ENCODE results near the gene CAGE1.
A peak's percentile ranks its signal among the peaks of the same experiment; 100 is the strongest.
"Not testable (repeated sequence)": the region's sequence is repeated elsewhere in the genome, so short reads cannot be mapped to it uniquely, and the experiment has no call there.

The CAGE1 gene

GRCh38 chr6:7315948-7316365 lies 73.6 kb downstream of the CAGE1 start:
- Histone ChIP-seq H3K27me3 (replicated peaks; ENCODE audit: control insufficient read depth, insufficient read depth, low read length) (no peaks in the 10 kb centered on the region), H3K4me3 (ENCODE audit: low read length) (no peak overlapping the region), H3K9ac (ENCODE audit: low read length) (no peak overlapping the region), H3K9me3 (ENCODE audit: control insufficient read depth, low read length) (no peaks in the 10 kb centered on the region), H3K36me3 (ENCODE audit: control insufficient read depth, insufficient read depth, low read length, severe bottlenecking) (no peaks in the 10 kb centered on the region), H3K4me1 (ENCODE audit: control insufficient read depth, insufficient read depth, low read length) (peaks cover 12% of the 10 kb centered on the region)
- DNase-seq (ENCODE audit: low read depth): no peak

- not testable (repeated sequence) for H3K27me3 ChIP-seq (replicated peaks; ENCODE audit: control insufficient read depth, insufficient read depth, low read length); H3K9me3 ChIP-seq (ENCODE audit: control insufficient read depth, low read length); H3K9ac ChIP-seq (ENCODE audit: low read length); H3K4me3 ChIP-seq (ENCODE audit: low read length); H3K36me3 ChIP-seq (ENCODE audit: control insufficient read depth, insufficient read depth, low read length, severe bottlenecking); DNase-seq (ENCODE audit: low read depth)
- peaks cover 18% of the 10 kb centered on the region for H3K4me1 ChIP-seq (ENCODE audit: control insufficient read depth, insufficient read depth, low read length)
These were observed 74.2 kb downstream of the CAGE1 start for GRCh38 chr6:7315087-7315947.

DNA sequence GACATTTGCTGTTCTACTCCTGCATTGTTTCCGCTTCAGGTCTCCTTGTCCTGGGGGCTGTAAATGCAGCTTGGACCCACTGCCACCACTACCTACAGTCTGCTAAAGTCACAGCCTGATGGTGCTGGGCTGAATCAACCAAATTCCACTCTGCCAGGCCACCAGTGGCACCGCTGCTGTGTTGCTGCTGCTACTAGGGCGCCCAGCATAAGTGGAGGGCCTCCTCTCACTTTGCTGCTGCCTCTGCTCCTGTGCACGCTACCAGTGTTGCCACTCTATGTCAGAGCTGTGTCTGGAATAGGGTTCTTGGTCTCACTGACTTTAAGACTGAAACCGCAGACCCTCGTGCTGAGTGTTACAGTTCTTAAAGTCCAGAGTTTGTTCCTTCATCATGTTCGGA lies 75.1 kb downstream of the CAGE1 start:
- Histone ChIP-seq H3K36me3 (ENCODE audit: control insufficient read depth, insufficient read depth, low read length, severe bottlenecking) (peaks cover 5% of the 10 kb centered on the region), H3K4me1 (ENCODE audit: control insufficient read depth, insufficient read depth, low read length) (peaks cover 23% of the 10 kb centered on the region), H3K9ac (ENCODE audit: low read length) (no peak overlapping the region), H3K9me3 (ENCODE audit: control insufficient read depth, low read length) (no peaks in the 10 kb centered on the region), H3K4me3 (ENCODE audit: low read length) (no peak overlapping the region), H3K27me3 (replicated peaks; ENCODE audit: control insufficient read depth, insufficient read depth, low read length) (no peaks in the 10 kb centered on the region)
- no peak for DNase-seq (ENCODE audit: low read depth)

GRCh38 chr6:7313505-7314165 lies 75.9 kb downstream of the CAGE1 start:
- peaks cover 26% of the 10 kb centered on the region for H3K4me1 ChIP-seq (ENCODE audit: control insufficient read depth, insufficient read depth, low read length)
- no peak for DNase-seq (ENCODE audit: low read depth)

GRCh38 chr6:7312616-7313504 lies 76.7 kb downstream of the CAGE1 start, which contains the start of gene SSR1:
Gene SSR1, minus strand, starts transcription at chr6:7313199. Its CDS starts 79 bp downstream, at chr6:7313120.
- Histone ChIP-seq H3K27me3 (replicated peaks; ENCODE audit: control insufficient read depth, insufficient read depth, low read length) (no peaks in the 10 kb centered on the region), H3K4me3 (ENCODE audit: low read length) (peak within 1 kb of the TSS; percentile 91), H3K9me3 (ENCODE audit: control insufficient read depth, low read length) (no peaks in the 10 kb centered on the region), H3K36me3 (ENCODE audit: control insufficient read depth, insufficient read depth, low read length, severe bottlenecking) (peaks cover 21% of the 10 kb centered on the region), H3K9ac (ENCODE audit: low read length) (peak within 1 kb of the TSS; percentile 98), H3K4me1 (ENCODE audit: control insufficient read depth, insufficient read depth, low read length) (peaks cover 29% of the 10 kb centered on the region)
- DNase-seq (ENCODE audit: low read depth): peak; percentile 99

More at GRCh38 chr6:7313505-7314165, 75.9 kb downstream of the CAGE1 start:
- Histone ChIP-seq H3K9ac (ENCODE audit: low read length) (peak overlapping the region; percentile 98), H3K4me3 (ENCODE audit: low read length) (peak overlapping the region; percentile 91), H3K27me3 (replicated peaks; ENCODE audit: control insufficient read depth, insufficient read depth, low read length) (no peaks in the 10 kb centered on the region), H3K36me3 (ENCODE audit: control insufficient read depth, insufficient read depth, low read length, severe bottlenecking) (peaks cover 13% of the 10 kb centered on the region), H3K9me3 (ENCODE audit: control insufficient read depth, low read length) (no peaks in the 10 kb centered on the region)

- DNase-seq (ENCODE audit: low read depth): peak; percentile 35
- peak overlapping the region; percentile 91 for H3K4me3 ChIP-seq (ENCODE audit: low read length)
- no peaks in the 10 kb centered on the region for H3K9me3 ChIP-seq (ENCODE audit: control insufficient read depth, low read length)
These were observed 77.5 kb downstream of the CAGE1 start for GRCh38 chr6:7311917-7312615.

GRCh38 chr6:7311176-7311575 lies 78.4 kb downstream of the CAGE1 start:
- DNase-seq (ENCODE audit: low read depth): peak; percentile 50

More at GRCh38 chr6:7311917-7312615, 77.5 kb downstream of the CAGE1 start:
- Histone ChIP-seq H3K4me1 (ENCODE audit: control insufficient read depth, insufficient read depth, low read length) (peaks cover 29% of the 10 kb centered on the region), H3K9ac (ENCODE audit: low read length) (peak overlapping the region; percentile 98), H3K36me3 (ENCODE audit: control insufficient read depth, insufficient read depth, low read length, severe bottlenecking) (peaks cover 29% of the 10 kb centered on the region), H3K27me3 (replicated peaks; ENCODE audit: control insufficient read depth, insufficient read depth, low read length) (no peaks in the 10 kb centered on the region)

DNA sequence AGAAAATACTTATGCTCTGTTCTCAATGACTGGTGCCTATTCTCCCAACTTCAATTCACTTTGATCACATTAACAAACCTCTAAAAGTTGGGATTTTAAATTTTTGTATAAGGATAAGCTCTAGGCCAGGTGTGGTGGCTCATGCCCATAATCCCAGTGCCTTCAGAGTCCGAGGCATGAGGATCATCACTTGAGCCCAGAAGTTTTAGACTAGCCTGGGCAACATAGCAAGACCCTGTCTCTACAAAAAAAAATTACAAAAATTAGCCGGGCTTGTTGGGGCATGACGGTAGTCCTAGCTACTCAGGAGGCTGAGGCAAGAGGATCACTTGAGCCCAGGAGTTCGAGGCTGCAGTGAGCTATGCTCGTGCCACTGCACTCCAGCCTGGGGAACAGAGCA lies 80.5 kb downstream of the CAGE1 start:
- Histone ChIP-seq H3K9me3 (ENCODE audit: control insufficient read depth, low read length) (no peaks in the 10 kb centered on the region), H3K9ac (ENCODE audit: low read length) (no peak overlapping the region), H3K27me3 (replicated peaks; ENCODE audit: control insufficient read depth, insufficient read depth, low read length) (no peaks in the 10 kb centered on the region), H3K4me3 (ENCODE audit: low read length) (no peak overlapping the region), H3K36me3 (ENCODE audit: control insufficient read depth, insufficient read depth, low read length, severe bottlenecking) (peaks cover 55% of the 10 kb centered on the region), H3K4me1 (ENCODE audit: control insufficient read depth, insufficient read depth, low read length) (peaks cover 42% of the 10 kb centered on the region)
- DNase-seq (ENCODE audit: low read depth): no peak

More at GRCh38 chr6:7311176-7311575, 78.4 kb downstream of the CAGE1 start:
- no peaks in the 10 kb centered on the region for H3K9me3 ChIP-seq (ENCODE audit: control insufficient read depth, low read length)
- peak overlapping the region; percentile 98 for H3K9ac ChIP-seq (ENCODE audit: low read length)
- peak overlapping the region; percentile 91 for H3K4me3 ChIP-seq (ENCODE audit: low read length)
- no peaks in the 10 kb centered on the region for H3K27me3 ChIP-seq (replicated peaks; ENCODE audit: control insufficient read depth, insufficient read depth, low read length)
- H3K4me1 ChIP-seq (ENCODE audit: control insufficient read depth, insufficient read depth, low read length): peaks cover 29% of the 10 kb centered on the region
- H3K36me3 ChIP-seq (ENCODE audit: control insufficient read depth, insufficient read depth, low read length, severe bottlenecking): peaks cover 35% of the 10 kb centered on the region

DNA sequence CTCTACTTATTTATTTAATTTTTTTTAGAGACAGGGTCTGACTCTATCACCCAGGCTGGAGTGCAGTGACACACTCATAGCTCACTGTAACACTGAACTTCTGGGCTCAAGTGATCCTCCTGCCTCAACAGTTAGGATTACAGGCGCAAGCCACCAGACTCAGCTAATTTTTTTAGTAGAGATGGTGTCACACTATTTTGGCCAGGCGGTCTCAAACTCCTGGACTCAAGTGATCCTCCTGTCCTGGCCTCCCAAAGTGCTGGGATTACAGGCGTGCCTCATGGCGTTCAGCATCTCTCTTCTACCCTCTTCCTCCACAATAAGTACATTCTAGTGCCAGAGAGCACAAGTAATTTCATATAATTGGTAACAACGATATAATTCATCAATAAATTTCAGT lies 82.0 kb downstream of the CAGE1 start:
- Histone ChIP-seq H3K9ac (ENCODE audit: low read length) (no peak overlapping the region), H3K9me3 (ENCODE audit: control insufficient read depth, low read length) (no peaks in the 10 kb centered on the region), H3K4me1 (ENCODE audit: control insufficient read depth, insufficient read depth, low read length) (peaks cover 40% of the 10 kb centered on the region), H3K4me3 (ENCODE audit: low read length) (no peak overlapping the region), H3K27me3 (replicated peaks; ENCODE audit: control insufficient read depth, insufficient read depth, low read length) (no peaks in the 10 kb centered on the region), H3K36me3 (ENCODE audit: control insufficient read depth, insufficient read depth, low read length, severe bottlenecking) (peaks cover 70% of the 10 kb centered on the region)
- no peak for DNase-seq (ENCODE audit: low read depth)

DNA sequence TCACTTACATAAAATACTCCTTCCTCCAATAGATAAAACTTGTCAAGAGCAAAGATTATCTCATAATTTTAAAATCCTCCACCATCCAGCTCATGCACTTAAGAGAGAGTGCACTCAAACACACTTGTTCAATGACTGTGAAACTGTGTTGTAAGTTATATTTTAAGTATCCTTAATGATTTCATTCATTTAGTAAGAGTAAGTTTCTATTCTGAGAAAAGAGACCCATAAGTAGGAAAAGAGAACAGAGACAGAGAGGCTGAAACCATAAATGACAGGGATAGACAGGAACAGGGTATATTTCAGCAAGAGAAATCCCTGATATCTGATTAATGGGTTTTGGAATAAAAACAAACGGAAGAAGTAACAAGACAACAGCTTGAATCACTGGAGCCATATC lies 84.7 kb downstream of the CAGE1 start:
- H3K9me3 ChIP-seq (ENCODE audit: control insufficient read depth, low read length): no peaks in the 10 kb centered on the region

More for the DNA sequence above, 84.7 kb downstream of the CAGE1 start:
- H3K36me3 ChIP-seq (ENCODE audit: control insufficient read depth, insufficient read depth, low read length, severe bottlenecking): peaks cover 95% of the 10 kb centered on the region
- peaks cover 22% of the 10 kb centered on the region for H3K4me1 ChIP-seq (ENCODE audit: control insufficient read depth, insufficient read depth, low read length)
- no peak for DNase-seq (ENCODE audit: low read depth)
- no peaks in the 10 kb centered on the region for H3K27me3 ChIP-seq (replicated peaks; ENCODE audit: control insufficient read depth, insufficient read depth, low read length)
- no peak overlapping the region for H3K9ac ChIP-seq (ENCODE audit: low read length)
- H3K4me3 ChIP-seq (ENCODE audit: low read length): no peak overlapping the region

Data from adipocyte (in vitro differentiated cells).